ENCODE measurements around the gene HTT-AS. TPM values are rescaled to one million over a fixed set of nuclear protein-coding genes. Genes with fewer than 3 reads are reported as not detected.

Gene HTT-AS
- total and polyA plus RNA-seq, 2 of the 8 experiments (the other 6 are each of a cell fraction or from before 2014, with no cell fraction given) = not detected

Small RNA genes within 50 kb of the gene (small RNA-seq; reads per million reads assigned to genes)
- gene RF02134 (ENCODE audit: insufficient read depth) (not detected), gene RF02135 (ENCODE audit: insufficient read depth) (not detected), gene RNU6-204P (ENCODE audit: insufficient read depth) (not detected)

Other genes starting within 250 kb of the HTT-AS start
- gene ADD1, start 230.7 kb downstream of the HTT-AS start, total RNA-seq (2021; fragmentation: NEBNext Ultra II Directional; extraction: Animal tissue kit (Norgen Biotek cat#: 25700)) = 132 and 143 TPM in 2 replicates
- gene ADD1, start 230.7 kb downstream of the HTT-AS start, polyA plus RNA-seq (2011; rRNA removed) = 113 and 219 TPM in 2 replicates
- 44.4 and 45.3 TPM in 2 replicates for gene NOP14, start 111.1 kb downstream of the HTT-AS start, total RNA-seq (2021; fragmentation: NEBNext Ultra II Directional; extraction: Animal tissue kit (Norgen Biotek cat#: 25700))
- gene NOP14, start 111.1 kb downstream of the HTT-AS start, polyA plus RNA-seq (2011; rRNA removed) = 8.6 TPM in 2 replicates
- gene GRK4, start 111.0 kb downstream of the HTT-AS start, total RNA-seq (2021; fragmentation: NEBNext Ultra II Directional; extraction: Animal tissue kit (Norgen Biotek cat#: 25700)) = 1.8 and 2.1 TPM in 2 replicates
- gene GRK4, start 111.0 kb downstream of the HTT-AS start, polyA plus RNA-seq (2011; rRNA removed) = 0.69 and 0.77 TPM in 2 replicates
- gene HTT, start 143 bp upstream of the HTT-AS start, total RNA-seq (2021; fragmentation: NEBNext Ultra II Directional; extraction: Animal tissue kit (Norgen Biotek cat#: 25700)) = 65.4 and 71.0 TPM in 2 replicates
- gene HTT, start 143 bp upstream of the HTT-AS start, polyA plus RNA-seq (2011; rRNA removed) = 24.0 and 26.2 TPM in 2 replicates
- gene MSANTD1, start 174.6 kb upstream of the HTT-AS start, total RNA-seq (2021; fragmentation: NEBNext Ultra II Directional; extraction: Animal tissue kit (Norgen Biotek cat#: 25700)) = 0.45 and 0.78 TPM in 2 replicates
- 0.23 and 0.39 TPM in 2 replicates for gene MSANTD1, start 174.6 kb upstream of the HTT-AS start, polyA plus RNA-seq (2011; rRNA removed)
- 16.3 and 16.4 TPM in 2 replicates for gene RGS12, start 218.5 kb upstream of the HTT-AS start, total RNA-seq (2021; fragmentation: NEBNext Ultra II Directional; extraction: Animal tissue kit (Norgen Biotek cat#: 25700))
- 6.0 and 10.7 TPM in 2 replicates for gene RGS12, start 218.5 kb upstream of the HTT-AS start, polyA plus RNA-seq (2011; rRNA removed)